H1 (cell line): ENCODE data around the gene LY6G6D. TPM values are rescaled to one million over a fixed set of nuclear protein-coding genes. Genes with fewer than 3 reads are reported as not detected.

Experiments
- CTCF ChIA-PET: fragments of 300-600 bp; sonication (Branson Sonifier 250); formaldehyde crosslinking; loops from one replicate; lab custom pipeline; 2021; ENCODE audit not compliant: partially characterized antibody; lab: Charles Lee
- POLR2A ChIA-PET: fragments of 300-600 bp; sonication (Branson Sonifier 250); formaldehyde crosslinking; loops from one replicate; lab custom pipeline; 2021; ENCODE audit warnings: inconsistent platforms; ENCODE audit not compliant: partially characterized antibody; lab: Charles Lee
- DNase-seq, 2 experiments: peaks; one replicate each; pipeline versions ENCODE4 v3.0.0 to v3.0.0-alpha.2; 2010 to 2022; ENCODE audit warnings: low spot score in 2 of 2, low read depth in 1 of 2, mixed read lengths in 1 of 2
- FAIRE-seq: peaks from 2 replicates; lab custom pipeline; 2011; peaks lifted over from hg19 to GRCh38; lab: Jason Lieb, UNC
- H2AFZ ChIP-seq: 2 replicates; pipeline ENCODE4 v1.8.1; 2012; ENCODE audit warnings: low read length, inconsistent platforms
- H2AK5ac ChIP-seq: 2 replicates; pipeline ENCODE4 v1.6.1; 2013; ENCODE audit warnings: low read depth, low read length
- H2BK120ac ChIP-seq: replicated peaks from 2 replicates; pipeline ENCODE3; 2013; ENCODE audit warnings: low read depth, low read length, inconsistent platforms
- H2BK12ac ChIP-seq: 2 replicates; pipeline ENCODE4 v1.6.1; 2013; ENCODE audit warnings: low read depth, low read length
- H2BK15ac ChIP-seq: 2 replicates; pipeline ENCODE4 v1.6.1; 2013; ENCODE audit warnings: low read length
- H2BK20ac ChIP-seq: 2 replicates; pipeline ENCODE4 v1.6.1; 2013; ENCODE audit warnings: low read length
- H2BK5ac ChIP-seq: 2 replicates; pipeline ENCODE4 v1.6.1; 2013; ENCODE audit warnings: low read depth, low read length
- H3K14ac ChIP-seq: 2 replicates; pipeline ENCODE4 v1.6.1; 2013; ENCODE audit warnings: inconsistent platforms; ENCODE audit not compliant: insufficient read length
- H3K18ac ChIP-seq: 2 replicates; pipeline ENCODE4 v1.6.1; 2013; ENCODE audit warnings: low read length; ENCODE audit errors: extremely low read depth
- H3K23ac ChIP-seq: 2 replicates; pipeline ENCODE4 v1.6.1; 2013; ENCODE audit warnings: inconsistent platforms; ENCODE audit not compliant: insufficient read length
- H3K23me2 ChIP-seq: 2 replicates; pipeline ENCODE4 v1.6.1; 2013; ENCODE audit warnings: low read depth, low read length
- H3K27ac ChIP-seq: 2 replicates; pipeline ENCODE4 v1.6.1; 2011; ENCODE audit warnings: low read depth, low read length, inconsistent platforms
- H3K27me3 ChIP-seq, 4 experiments: replicated peaks in 1 of 4; 1 replicate in 1 of 4; 2 replicates in 3 of 4; pipeline versions ENCODE4 v1.6.1 to v1.8.1; 2011 to 2013; ENCODE audit warnings: low read length in 3 of 4, mild to moderate bottlenecking in 3 of 4, inconsistent platforms in 2 of 4, mixed read lengths in 2 of 4, moderate library complexity in 1 of 4; ENCODE audit not compliant: control insufficient read depth in 3 of 4, insufficient read depth in 3 of 4; ENCODE audit errors: extremely low read depth in 1 of 4
- H3K36me3 ChIP-seq, 4 experiments: 2 replicates each; pipeline versions ENCODE4 v1.6.1 to v1.8.1; 2011 to 2013; ENCODE audit warnings: mild to moderate bottlenecking in 4 of 4, low read length in 3 of 4, moderate library complexity in 2 of 4, control low read depth in 1 of 4, inconsistent platforms in 1 of 4; ENCODE audit not compliant: insufficient read depth in 4 of 4, control insufficient read depth in 2 of 4
- H3K4ac ChIP-seq: replicated peaks from 2 replicates; pipeline ENCODE3; 2013; ENCODE audit warnings: low read length, low read depth, mixed read lengths, inconsistent platforms; ENCODE audit not compliant: insufficient read length
- H3K4me1 ChIP-seq, 4 experiments: replicated peaks in 1 of 4; 1 replicate in 1 of 4; 2 replicates in 3 of 4; pipeline versions ENCODE4 v1.6.1 to v1.8.1; 2011 to 2013; ENCODE audit warnings: low read length in 3 of 4, inconsistent platforms in 2 of 4, mixed read lengths in 1 of 4; ENCODE audit not compliant: insufficient read depth in 4 of 4, control insufficient read depth in 3 of 4
- H3K4me2 ChIP-seq, 2 experiments: 2 replicates each; pipeline versions ENCODE4 v1.6.1 to v1.8.1; 2011 to 2013; ENCODE audit warnings: low read depth in 2 of 2, low read length in 2 of 2, control low read depth in 1 of 2, inconsistent platforms in 1 of 2, mild to moderate bottlenecking in 1 of 2; ENCODE audit not compliant: insufficient read depth in 1 of 2
- H3K4me3 ChIP-seq, 4 experiments: fragments of 200-600, 300-600 bp in 1 of 4; sonication (generic), shearing (Covaris generic), sonication (Bioruptor Twin) in 1 of 4; 2 replicates each; pipeline versions ENCODE4 v1.5.1 to v1.8.1; 2011 to 2016; ENCODE audit warnings: low read length in 4 of 4, low read depth in 3 of 4, control low read depth in 2 of 4, inconsistent platforms in 2 of 4, mild to moderate bottlenecking in 2 of 4, mixed read lengths in 1 of 4, moderate library complexity in 1 of 4; ENCODE audit not compliant: insufficient read depth in 2 of 4; ENCODE audit errors: extremely low read depth in 1 of 4
- H3K56ac ChIP-seq: replicated peaks from 2 replicates; pipeline ENCODE3; 2013; ENCODE audit warnings: low read depth, mild to moderate bottlenecking, mixed read lengths, low read length, inconsistent platforms; ENCODE audit not compliant: insufficient read length
- H3K79me1 ChIP-seq: 2 replicates; pipeline ENCODE4 v1.6.1; 2013; ENCODE audit warnings: low read depth, low read length, control low read depth
- H3K79me2 ChIP-seq, 2 experiments: 2 replicates each; pipeline versions ENCODE4 v1.6.1 to v1.8.1; 2012 to 2013; ENCODE audit warnings: low read length in 2 of 2, mild to moderate bottlenecking in 2 of 2, inconsistent platforms in 1 of 2; ENCODE audit not compliant: insufficient read depth in 2 of 2, control insufficient read depth in 1 of 2
- H3K9ac ChIP-seq, 4 experiments: replicated peaks in 1 of 4; 1 replicate in 1 of 4; 2 replicates in 3 of 4; pipeline versions ENCODE4 v1.6.1 to v1.8.1; 2011 to 2013; ENCODE audit warnings: low read depth in 3 of 4, low read length in 3 of 4, control low read depth in 2 of 4, mild to moderate bottlenecking in 2 of 4, moderate library complexity in 2 of 4, inconsistent platforms in 1 of 4; ENCODE audit errors: extremely low read depth in 1 of 4
- H3K9me3 ChIP-seq, 2 experiments: 2 replicates each; pipeline versions ENCODE4 v1.6.1 to v1.8.1; 2012 to 2013; ENCODE audit warnings: mild to moderate bottlenecking in 2 of 2, moderate library complexity in 2 of 2, control low read depth in 1 of 2, inconsistent platforms in 1 of 2, low read depth in 1 of 2, low read length in 1 of 2, mixed read lengths in 1 of 2; ENCODE audit not compliant: insufficient read depth in 2 of 2
- H4K20me1 ChIP-seq, 2 experiments: replicated peaks in 1 of 2; 2 replicates each; pipeline versions ENCODE3 to v1.8.1; 2011 to 2013; ENCODE audit warnings: inconsistent platforms in 2 of 2, low read length in 2 of 2, mild to moderate bottlenecking in 1 of 2; ENCODE audit not compliant: insufficient read depth in 2 of 2, control insufficient read depth in 1 of 2
- H4K5ac ChIP-seq: 2 replicates; pipeline ENCODE4 v1.6.1; 2013; ENCODE audit warnings: low read length, low read depth, mixed read lengths, inconsistent platforms; ENCODE audit not compliant: insufficient read length
- H4K8ac ChIP-seq: 2 replicates; pipeline ENCODE4 v1.8.0; 2013; ENCODE audit warnings: mild to moderate bottlenecking, moderate library complexity, low read length, inconsistent platforms; ENCODE audit not compliant: insufficient read depth; ENCODE audit errors: extremely low read depth
- H4K91ac ChIP-seq: replicated peaks from 2 replicates; pipeline ENCODE3; 2013; ENCODE audit warnings: low read length, mixed read lengths, inconsistent platforms; ENCODE audit not compliant: insufficient read length
- JUND ChIP-seq: IDR thresholded peaks from 2 replicates; pipeline ENCODE4 v1.6.1; 2011; ENCODE audit warnings: mild to moderate bottlenecking, improper control_type of control experiment, low read length
- MAFK ChIP-seq: IDR thresholded peaks from 2 replicates; pipeline ENCODE4 v1.6.1; 2012; ENCODE audit warnings: low read depth, mild to moderate bottlenecking, improper control_type of control experiment, low read length
- RAD21 ChIP-seq, 2 experiments: IDR thresholded peaks in 1 of 2; conservative IDR thresholded peaks in 1 of 2; 2 replicates each; pipeline ENCODE4 v1.6.1; 2011; ENCODE audit warnings: low read depth in 2 of 2, low read length in 2 of 2, improper control_type of control experiment in 1 of 2, inconsistent platforms in 1 of 2, mild to moderate bottlenecking in 1 of 2, moderate library complexity in 1 of 2
- RFX5 ChIP-seq: IDR thresholded peaks from 2 replicates; pipeline ENCODE4 v1.6.1; 2011; ENCODE audit warnings: low read depth, low read length, improper control_type of control experiment, borderline replicate concordance
- SIX5 ChIP-seq: IDR thresholded peaks from 2 replicates; pipeline ENCODE4 v1.6.1; 2011; ENCODE audit warnings: mild to moderate bottlenecking, low read depth, low read length
- SUZ12 ChIP-seq: fragments of 200-600 bp; sonication (generic); IDR thresholded peaks from 2 replicates; pipeline ENCODE4 v1.6.1; 2012; ENCODE audit warnings: mild to moderate bottlenecking, inconsistent platforms, low read length, moderate library complexity, mixed read lengths
- TBP ChIP-seq: IDR thresholded peaks from 2 replicates; pipeline ENCODE4 v1.6.1; 2011; ENCODE audit warnings: low read depth, low read length, improper control_type of control experiment
- TCF12 ChIP-seq: IDR thresholded peaks from 2 replicates; pipeline ENCODE4 v1.6.1; 2011; ENCODE audit warnings: low read depth, mild to moderate bottlenecking, low read length
- ZNF274 ChIP-seq: IDR thresholded peaks from 2 replicates; pipeline ENCODE4 v1.7.0; 2012; ENCODE audit warnings: low read length, borderline replicate concordance; ENCODE audit errors: extremely low read depth
- WGBS, 2 experiments: shearing (Covaris generic) in 1 of 2; methylation state at CpG; one replicate each; pipeline versions ENCODE4 v1.1.6 to v1.1.7; 2013 to 2015; ENCODE audit warnings: low lambda C conversion rate in 2 of 2, mixed read lengths in 2 of 2, inconsistent platforms in 1 of 2, low coverage in 1 of 2, missing lambda C conversion rate in 1 of 2; ENCODE audit not compliant: insufficient replicate concordance in 2 of 2, insufficient coverage in 1 of 2, insufficient read length in 1 of 2; ENCODE audit errors: extremely low coverage in 1 of 2, missing lambda C conversion rate in 1 of 2; 5-methylcytosine and 5-hydroxymethylcytosine counted together
- polyA plus RNA-seq, 7 experiments: library from polyadenylated mRNA; depleted of rRNA in 3 of 7; stranded (reverse) in 5 of 7; unstranded in 2 of 7; fragments of >200 nt in 5 of 7; fragments of 200-250 nt in 2 of 7; gene quantifications; 1 replicate in 5 of 7; 2 replicates in 1 of 7; 4 replicates in 1 of 7; pipeline versions ENCODE4 v1.2.1 to v1.2.3, GENCODE V29; 2011 to 2013; ENCODE audit warnings: missing spikeins in 2 of 7, mixed read lengths in 2 of 7
- total RNA-seq: library from RNA; stranded (reverse); fragmentation: NEBNext Ultra II Directional; extraction: Animal tissue kit (Norgen Biotek cat#: 25700); gene quantifications from 2 replicates; pipeline ENCODE4 v1.2.1, GENCODE V29; 2021
- TF ChIP-seq, protein P1 (sequence below): IDR thresholded peaks from 2 replicates; pipeline ENCODE4 v1.6.1; 2012; ENCODE audit warnings: low read length, inconsistent platforms

The LY6G6D gene
- total and polyA plus RNA-seq, 2 of the 8 experiments (the other 6 are each of a cell fraction or from before 2014, with no cell fraction given), result 1.8 TPM; not detected in 1

DNA sequence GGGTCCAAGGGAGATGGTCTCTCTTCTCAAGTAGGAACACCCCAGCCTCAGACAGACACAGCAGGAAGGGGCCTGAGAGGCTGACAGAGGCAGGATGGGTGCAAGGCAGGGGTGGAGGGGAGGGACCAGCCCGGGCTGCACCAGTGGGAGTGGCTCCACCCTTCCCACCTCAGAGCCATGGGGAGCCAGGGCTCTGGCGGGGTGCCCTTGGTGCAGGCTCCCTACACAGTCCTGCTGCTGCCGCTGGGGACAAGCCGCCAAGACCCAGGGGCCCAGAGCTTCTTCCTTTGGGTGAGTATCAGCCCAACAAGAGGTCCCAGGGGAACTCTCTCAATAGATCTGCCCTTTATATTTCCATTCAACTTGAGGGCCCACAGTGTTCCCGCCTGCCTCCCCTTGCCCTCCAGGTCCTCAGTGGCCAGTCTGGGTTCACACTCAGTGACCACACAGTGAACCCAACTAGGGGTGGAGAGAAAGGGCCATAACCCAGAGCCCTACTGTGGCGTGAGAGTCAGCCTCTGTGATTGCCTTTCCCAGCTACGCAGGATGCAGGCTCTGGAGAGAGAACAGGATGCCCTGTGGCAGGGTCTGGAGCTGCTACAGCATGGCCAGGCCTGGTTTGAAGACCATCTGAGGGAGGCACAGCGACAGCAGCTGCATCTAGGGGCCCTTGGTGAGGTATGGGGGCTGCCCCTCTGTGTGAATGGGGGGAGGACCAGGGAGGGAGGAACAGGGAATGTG is 47.9 kb downstream of the LY6G6D start:
- Histone ChIP-seq H3K9ac (no peak overlapping the region; a peak in 1 of 7 replicates), H3K23me2 (peaks cover 3% of the 10 kb centered on the region; the same call in 1 of the 2 replicates), H2BK15ac (0 out of 2 replicates have a peak overlapping the region, but pooled peaks have one; percentile 12), H3K14ac (no peak overlapping the region), H3K27me3 (no peaks in the 10 kb centered on the region), H3K4ac (no peak overlapping the region), H3K18ac (no peak overlapping the region), H4K91ac (peak overlapping the region; percentile 31), H3K4me2 (peak overlapping the region in 1 of 2 experiments; percentile 6; a peak in 1 of 4 replicates), H4K5ac (no peak overlapping the region), H2BK120ac (no peak overlapping the region), H2AK5ac (no peak overlapping the region), H3K79me1 (no peaks in the 10 kb centered on the region), H2BK5ac (peak overlapping the region; percentile 20; the same call in 1 of the 2 replicates), H3K4me3 (no peak overlapping the region), H2AFZ (no peak overlapping the region), H4K8ac (no peak overlapping the region; the same call in 1 of the 2 replicates), H2BK20ac (no peak overlapping the region), H3K4me1 (peaks cover 0 to 11% (median under 1%) of the 10 kb centered on the region in 4 experiments; a peak in 4 of 7 replicates), H3K36me3 (peaks cover 0 to 16% (median 1%) of the 10 kb centered on the region in 4 experiments; a peak in 3 of 8 replicates), H3K23ac (no peak overlapping the region), H3K9me3 (no peaks in the 10 kb centered on the region), H4K20me1 (no peaks in the 10 kb centered on the region), H3K27ac (0 out of 2 replicates have a peak overlapping the region, but pooled peaks have one; percentile 32), H3K56ac (no peak overlapping the region), H3K79me2 (no peaks in the 10 kb centered on the region), H2BK12ac (no peak overlapping the region)
- FAIRE-seq (no peak), DNase-seq (no peak)
- CTCF ChIA-PET, result interaction anchor here (0.8 to 1.6 kb wide), 9 partner anchors 10 to 133 kb away, joined by 3 to 5 read pairs (median 3); partner anchors contain the start of genes CLIC1 and VWA7
- POLR2A ChIA-PET, result interaction anchor here (0.6 to 1.6 kb wide), 12 partner anchors 10 to 102 kb away, joined by 3 to 12 read pairs (median 3); partner anchors contain the start of genes ABHD16A, C6orf47, CLIC1 and DDAH2
- WGBS, 2 experiments, result 91% methylated on average over 8 of the region's 8 CpGs; no CpG with 5 or more reads in 1 of the 2 experiments
- no peak for TF ChIP-seq ZNF274
- TF ChIP-seq TBP, result no peak
- TF ChIP-seq JUND, result no peak
- TF ChIP-seq MAFK, result no peak
- no peak for TF ChIP-seq SUZ12
- no peak for TF ChIP-seq RFX5
- no peak for TF ChIP-seq RAD21 (IDR thresholded peaks at IDR 0.05 in 1 of 2, conservative IDR thresholded peaks at IDR 0.05 in 1 of 2; ENCODE audit: low read depth in 2 of 2, low read length in 2 of 2)
- no peak for TF ChIP-seq TCF12
- TF ChIP-seq SIX5, result no peak
- TF ChIP-seq, protein P1, sequence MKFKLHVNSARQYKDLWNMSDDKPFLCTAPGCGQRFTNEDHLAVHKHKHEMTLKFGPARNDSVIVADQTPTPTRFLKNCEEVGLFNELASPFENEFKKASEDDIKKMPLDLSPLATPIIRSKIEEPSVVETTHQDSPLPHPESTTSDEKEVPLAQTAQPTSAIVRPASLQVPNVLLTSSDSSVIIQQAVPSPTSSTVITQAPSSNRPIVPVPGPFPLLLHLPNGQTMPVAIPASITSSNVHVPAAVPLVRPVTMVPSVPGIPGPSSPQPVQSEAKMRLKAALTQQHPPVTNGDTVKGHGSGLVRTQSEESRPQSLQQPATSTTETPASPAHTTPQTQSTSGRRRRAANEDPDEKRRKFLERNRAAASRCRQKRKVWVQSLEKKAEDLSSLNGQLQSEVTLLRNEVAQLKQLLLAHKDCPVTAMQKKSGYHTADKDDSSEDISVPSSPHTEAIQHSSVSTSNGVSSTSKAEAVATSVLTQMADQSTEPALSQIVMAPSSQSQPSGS, result no peak
